Sigmoid colon (tissue), 7 donors: ENCODE results near the gene ZNF710. TPM values are rescaled to one million over a fixed set of nuclear protein-coding genes. Genes with fewer than 3 reads are reported as not detected.

Source experiments
- DNase-seq: peaks from one replicate; pipeline ENCODE4 v3.0.0-alpha.2; 2019
- H3K27ac ChIP-seq, 4 donors: fragments of 200-600 bp; sonication (generic); one replicate each; pipeline ENCODE4 v1.5.1; 2016 to 2019; ENCODE audit warnings: mild to moderate bottlenecking in 1 of 4
- H3K27me3 ChIP-seq, 3 donors: fragments of 200-600 bp; sonication (generic); one replicate each; pipeline ENCODE4 v1.5.1; 2019; ENCODE audit warnings: mild to moderate bottlenecking in 1 of 3
- H3K36me3 ChIP-seq, 4 donors: fragments of 200-600 bp; sonication (generic); one replicate each; pipeline ENCODE4 v1.5.1; 2016 to 2019
- H3K4me1 ChIP-seq, 4 donors: fragments of 200-600 bp; sonication (generic); one replicate each; pipeline ENCODE4 v1.5.1; 2017 to 2019
- H3K4me3 ChIP-seq, 4 donors: fragments of 200-600 bp; sonication (generic); one replicate each; pipeline ENCODE4 v1.5.1; 2017 to 2019; ENCODE audit warnings: mild to moderate bottlenecking in 2 of 4, moderate library complexity in 1 of 4
- H3K9me3 ChIP-seq, 4 donors: fragments of 200-600 bp in 3 of 4; sonication (generic) in 3 of 4; one replicate each; pipeline versions ENCODE4 v1.5.1 to v1.6.1; 2013 to 2019
- EP300 ChIP-seq, 4 donors: sonication (generic); formaldehyde crosslinking; IDR thresholded peaks; one replicate each; pipeline ENCODE4 v1.6.1; 2017; ENCODE audit warnings: antibody characterized with exemption in 4 of 4
- POLR2A ChIP-seq, 2 donors: fragments of 450-650 bp; IDR thresholded peaks; one replicate each; pipeline ENCODE4 v1.6.1; 2016; ENCODE audit warnings: antibody characterized with exemption in 2 of 2, mild to moderate bottlenecking in 2 of 2, moderate library complexity in 2 of 2
- POLR2AphosphoS5 ChIP-seq, 4 donors: sonication (generic); formaldehyde crosslinking; IDR thresholded peaks; one replicate each; pipeline ENCODE4 v1.6.1; 2017; ENCODE audit warnings: antibody characterized with exemption in 4 of 4
- WGBS, 2 donors: extraction: QIAGEN DNeasy Blood & Tissue Kit; methylation state at CpG; one replicate each; pipeline ENCODE4 v1.1.7; 2013; 5-methylcytosine and 5-hydroxymethylcytosine counted together
- intact Hi-C: fragments of 100-400 bp; cut with DNase I; formaldehyde crosslinking; loops from one replicate; pipeline ENCODE4 v1.15.1; 2023
- polyA plus RNA-seq, 3 donors: library from polyadenylated mRNA; stranded (reverse); fragments of 200-250 nt; gene quantifications; one replicate each; pipeline ENCODE4 v1.2.3, GENCODE V29; 2013
- total RNA-seq, 4 donors: library from RNA; depleted of rRNA; stranded (reverse); fragments of >200 nt; gene quantifications; one replicate each; pipeline ENCODE4 v1.1.0, GENCODE V29; 2016
- TF ChIP-seq, protein P1 (sequence below), 4 experiments: fragments of 450-650 bp in 3 of 4; fragments of 200-600 bp in 1 of 4; IDR thresholded peaks; one replicate each; pipeline ENCODE4 v1.5.1; 2016 to 2019; ENCODE audit warnings: antibody characterized with exemption in 4 of 4, mild to moderate bottlenecking in 3 of 4, moderate library complexity in 2 of 4
- donor health status: healthy with polysubstance abuse.
- donor health status: Bipolar disorder and iron deficiency.
- donor health status: healthy.

The ZNF710 gene
- total and polyA plus RNA-seq, 7 donors: 5.3 to 28.2 (median 10.0) TPM

DNA sequence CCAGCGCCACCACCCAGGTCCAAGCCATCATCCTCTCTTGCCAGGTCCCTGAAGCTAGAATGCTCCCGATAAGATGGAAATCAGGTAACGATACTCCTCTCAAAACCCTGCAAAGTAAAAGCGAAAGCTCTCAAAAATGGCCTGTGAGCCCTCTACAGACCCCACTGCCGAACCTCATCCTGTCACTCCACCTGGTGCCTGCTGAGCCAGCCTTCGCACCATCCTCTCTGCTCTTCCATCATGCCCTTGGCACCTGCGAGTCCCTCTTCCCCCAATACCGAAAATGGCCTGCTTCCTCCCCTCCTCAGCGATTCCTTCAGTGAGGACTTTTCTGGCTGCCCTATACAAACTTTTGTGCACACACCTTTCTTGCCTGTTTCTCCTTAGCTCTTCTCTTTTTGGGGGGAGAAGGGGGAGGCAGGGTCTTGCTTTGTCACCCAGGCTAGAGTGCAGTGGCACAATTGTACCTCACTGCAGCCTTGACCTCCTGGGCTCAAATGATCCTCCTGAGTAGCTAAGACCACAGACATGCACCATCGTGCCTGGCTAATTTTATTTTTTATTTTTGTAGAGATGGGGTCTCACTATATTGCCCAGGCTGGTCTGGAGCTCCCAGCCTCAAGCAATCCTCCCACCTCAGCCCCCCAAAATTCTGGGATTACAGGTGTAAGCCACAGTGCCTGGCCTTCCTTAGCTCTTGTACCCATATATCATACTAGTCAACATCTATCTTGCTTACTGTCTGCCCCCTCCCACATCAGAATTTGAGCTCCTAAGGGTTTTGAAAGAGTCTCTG is 98.1 kb downstream of the ZNF710 start:
- Histone ChIP-seq H3K27ac (peak overlapping the region; percentile 94 to 100 (median 98)), H3K4me1 (peaks cover 0 to 89% (median 79%) of the 10 kb centered on the region in 4 donors), H3K9me3 (no peaks in the 10 kb centered on the region), H3K36me3 (no peaks in the 10 kb centered on the region), H3K27me3 (no peaks in the 10 kb centered on the region), H3K4me3 (no peak overlapping the region)
- TF ChIP-seq POLR2AphosphoS5 (IDR thresholded peaks at IDR 0.05) (no peak), EP300 (IDR thresholded peaks at IDR 0.05) (no peak), POLR2A (IDR thresholded peaks at IDR 0.05) (no peak)
- TF ChIP-seq, protein P1, sequence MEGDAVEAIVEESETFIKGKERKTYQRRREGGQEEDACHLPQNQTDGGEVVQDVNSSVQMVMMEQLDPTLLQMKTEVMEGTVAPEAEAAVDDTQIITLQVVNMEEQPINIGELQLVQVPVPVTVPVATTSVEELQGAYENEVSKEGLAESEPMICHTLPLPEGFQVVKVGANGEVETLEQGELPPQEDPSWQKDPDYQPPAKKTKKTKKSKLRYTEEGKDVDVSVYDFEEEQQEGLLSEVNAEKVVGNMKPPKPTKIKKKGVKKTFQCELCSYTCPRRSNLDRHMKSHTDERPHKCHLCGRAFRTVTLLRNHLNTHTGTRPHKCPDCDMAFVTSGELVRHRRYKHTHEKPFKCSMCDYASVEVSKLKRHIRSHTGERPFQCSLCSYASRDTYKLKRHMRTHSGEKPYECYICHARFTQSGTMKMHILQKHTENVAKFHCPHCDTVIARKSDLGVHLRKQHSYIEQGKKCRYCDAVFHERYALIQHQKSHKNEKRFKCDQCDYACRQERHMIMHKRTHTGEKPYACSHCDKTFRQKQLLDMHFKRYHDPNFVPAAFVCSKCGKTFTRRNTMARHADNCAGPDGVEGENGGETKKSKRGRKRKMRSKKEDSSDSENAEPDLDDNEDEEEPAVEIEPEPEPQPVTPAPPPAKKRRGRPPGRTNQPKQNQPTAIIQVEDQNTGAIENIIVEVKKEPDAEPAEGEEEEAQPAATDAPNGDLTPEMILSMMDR (IDR thresholded peaks at IDR 0.05): no peak
- intact Hi-C loops: loop anchor here (5.0 kb wide), 1 partner anchor 133 kb away; the partner anchor contains the start of genes CIB1 and GDPGP1
- DNase-seq: no peak
- WGBS, 2 donors: 68 to 87% methylated on average over 10 of the region's 10 CpGs

DNA sequence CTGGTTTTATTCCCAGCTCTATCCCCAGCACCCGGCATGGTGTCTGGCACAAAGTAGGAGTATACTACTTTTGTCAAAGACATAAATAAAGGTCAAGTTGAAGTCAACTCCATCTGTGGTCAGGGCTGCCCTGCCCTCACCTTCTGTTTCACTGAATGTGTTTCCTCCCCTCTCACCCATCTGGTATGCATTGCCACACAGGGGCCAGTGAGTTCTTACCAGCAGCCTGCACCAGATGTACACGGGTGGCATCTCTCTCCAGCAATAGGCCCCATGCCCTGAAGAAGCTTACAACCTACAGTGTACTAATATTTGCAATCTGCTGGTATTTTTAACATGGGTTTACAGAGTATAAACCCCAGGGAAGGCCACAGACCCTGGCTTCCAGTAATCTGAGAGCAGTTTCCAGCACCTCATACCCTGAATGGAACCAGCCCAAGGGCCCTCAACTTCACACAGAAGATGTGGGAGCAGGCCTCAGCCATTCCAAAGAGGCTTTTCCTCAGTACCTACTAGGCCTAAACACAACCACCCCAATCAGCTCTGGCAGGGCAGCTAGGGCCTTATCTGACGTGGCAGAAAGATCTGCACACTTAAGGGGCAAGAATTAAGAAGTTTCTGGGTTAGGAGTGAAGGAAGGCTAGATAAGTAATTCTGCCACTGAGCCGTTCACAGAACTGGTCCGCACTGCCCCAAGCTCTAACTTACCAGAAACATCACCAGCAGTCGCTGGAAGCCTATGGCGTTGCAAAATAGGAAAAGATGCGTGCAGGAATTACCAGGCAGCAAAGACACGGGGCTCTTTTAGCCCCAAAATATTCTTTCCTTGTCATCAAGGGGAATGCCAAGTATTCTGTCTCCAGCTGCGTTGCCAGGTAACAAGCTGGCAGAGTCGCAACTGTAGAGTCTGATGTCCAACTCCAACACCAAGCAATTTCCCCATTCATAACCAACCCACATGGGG is 99.0 kb downstream of the ZNF710 start:
- intact Hi-C loops: loop anchor here (5.0 kb wide), 2 partner anchors 52 to 132 kb away; partner anchors contain the start of genes CIB1 and GDPGP1
- DNase-seq: peak; percentile 78
- no peaks in the 10 kb centered on the region for H3K36me3 ChIP-seq
- WGBS, 2 donors: 50 to 65% methylated on average over 11 of the region's 11 CpGs
- no peak for TF ChIP-seq POLR2A (IDR thresholded peaks at IDR 0.05)
- peak in 1 of 4 donors; percentile 33 for TF ChIP-seq POLR2AphosphoS5 (IDR thresholded peaks at IDR 0.05)
- no peaks in the 10 kb centered on the region for H3K9me3 ChIP-seq
- no peaks in the 10 kb centered on the region for H3K27me3 ChIP-seq
- H3K4me1 ChIP-seq: peaks cover 0 to 88% (median 81%) of the 10 kb centered on the region in 4 donors
- H3K4me3 ChIP-seq: peak overlapping the region in 2 of 4 donors; percentile 78
- H3K27ac ChIP-seq: peak overlapping the region; percentile 94 to 100 (median 98)

DNA sequence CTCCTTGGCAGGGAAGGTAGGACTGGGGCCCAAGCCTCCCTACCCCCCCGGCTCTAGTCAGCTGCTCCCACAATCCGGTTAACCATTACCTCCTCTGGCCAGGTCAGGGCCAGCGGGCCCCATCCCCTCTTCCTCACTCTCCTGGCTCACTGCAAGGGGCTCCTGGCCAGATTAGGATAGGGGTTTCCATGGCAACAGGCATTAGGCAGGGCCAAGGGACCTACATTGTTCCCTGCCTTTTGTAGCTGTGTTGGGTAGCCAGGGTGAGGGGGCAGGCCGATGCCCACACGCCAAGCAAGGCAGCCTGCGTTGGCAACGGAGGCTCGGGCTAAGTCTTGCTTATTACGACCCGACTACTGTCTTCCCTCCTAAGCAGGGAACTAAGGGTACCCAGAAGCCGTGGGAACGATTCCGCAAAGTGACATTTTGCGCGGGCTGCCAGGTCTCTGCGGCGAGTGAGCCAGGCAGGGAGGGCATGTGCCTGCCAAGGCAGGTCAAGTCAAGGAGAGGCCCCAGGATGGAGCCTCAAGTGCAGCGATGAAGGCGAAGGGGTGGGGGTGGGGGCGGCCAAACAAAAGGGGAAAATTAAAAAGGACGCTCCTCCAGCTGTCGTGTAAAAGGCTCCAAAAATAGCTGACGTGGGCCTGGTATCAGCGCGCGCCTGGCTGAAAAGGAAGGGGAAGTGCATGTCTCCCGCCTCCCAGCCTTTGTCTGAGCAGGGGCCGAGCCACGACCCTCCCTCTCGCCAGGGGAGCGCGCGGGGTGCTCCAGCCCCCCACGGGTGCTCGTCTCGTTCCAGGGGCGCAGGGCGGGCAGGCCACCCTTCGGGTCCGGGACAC is 100.2 kb downstream of the ZNF710 start:
- 3 to 6% methylated on average over 40 of the region's 40 CpGs for WGBS, 2 donors

More for the DNA sequence above, 100.2 kb downstream of the ZNF710 start:
- Histone ChIP-seq H3K27me3 (no peaks in the 10 kb centered on the region), H3K9me3 (no peaks in the 10 kb centered on the region), H3K27ac (peak overlapping the region; percentile 94 to 100 (median 98)), H3K4me1 (peaks cover 0 to 88% (median 77%) of the 10 kb centered on the region in 4 donors), H3K4me3 (peak overlapping the region; percentile 67 to 95 (median 78)), H3K36me3 (no peaks in the 10 kb centered on the region)
- DNase-seq: peak; percentile 78
- TF ChIP-seq, protein P1 (IDR thresholded peaks at IDR 0.05): no peak
- no peak for TF ChIP-seq EP300 (IDR thresholded peaks at IDR 0.05)
- no peak for TF ChIP-seq POLR2A (IDR thresholded peaks at IDR 0.05)
- peak in 2 of 4 donors; percentile 12 to 23 for TF ChIP-seq POLR2AphosphoS5 (IDR thresholded peaks at IDR 0.05)
- intact Hi-C loops: loop anchor here (5.0 kb wide), 1 partner anchor 51 kb away; no protein-coding TSS in a partner anchor
